ENCODE measurements around the gene FLNB.

The FLNB gene

GRCh38 chr3:58009026-58009748, 965 bp downstream of the FLNB start:
- no peak for DNase-seq (ENCODE audit: low spot score)

GRCh38 chr3:58009749-58010535, 1.7 kb downstream of the FLNB start:
- DNase-seq (ENCODE audit: low spot score), result peak; percentile 82

- DNase-seq (ENCODE audit: low spot score), result no peak
These were observed 2.3 kb downstream of the FLNB start for GRCh38 chr3:58010562-58010961.

- no peak for DNase-seq (ENCODE audit: low spot score)
These were observed 3.4 kb downstream of the FLNB start for GRCh38 chr3:58011580-58011979.

GRCh38 chr3:58012302-58012701, 4.1 kb downstream of the FLNB start:
- no peak for DNase-seq (ENCODE audit: low spot score)

GRCh38 chr3:58013099-58013498, 4.9 kb downstream of the FLNB start:
- DNase-seq (ENCODE audit: low spot score), result no peak

DNA sequence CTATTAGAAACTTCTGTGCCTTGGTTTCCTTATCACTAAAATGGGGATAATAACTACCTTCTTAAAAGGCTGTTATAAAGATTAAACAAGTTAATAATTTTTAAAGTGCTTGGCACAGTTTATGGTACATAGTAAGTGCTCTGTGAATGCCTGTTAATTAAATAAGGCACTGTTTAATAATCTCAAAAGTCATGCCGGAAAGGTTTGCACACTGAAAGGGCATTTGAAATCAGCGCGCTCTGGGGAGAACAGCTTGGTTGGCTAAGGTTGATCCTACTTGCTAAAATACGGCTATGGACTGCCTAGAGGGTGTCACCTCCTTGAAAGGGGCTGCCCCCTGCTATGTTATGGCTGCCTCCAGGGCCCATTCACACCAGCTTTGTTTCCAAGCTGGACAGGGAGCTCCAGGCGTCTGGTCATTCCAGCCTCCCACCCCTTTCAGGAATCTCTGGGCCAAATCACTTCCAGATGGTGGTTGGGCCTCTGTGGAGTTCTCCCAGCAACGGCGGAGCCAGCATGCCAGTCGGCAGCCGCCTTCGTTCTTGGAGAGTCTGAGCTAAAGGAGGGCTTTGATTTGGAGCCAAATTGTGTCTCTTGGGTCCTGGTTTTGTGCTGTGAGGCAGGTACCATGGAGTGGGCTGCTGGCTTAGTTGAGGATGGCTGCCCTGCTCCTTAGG, 5.9 kb downstream of the FLNB start:
- DNase-seq (ENCODE audit: low spot score), result no peak

GRCh38 chr3:58015520-58015915, 7.3 kb downstream of the FLNB start:
- DNase-seq (ENCODE audit: low spot score), result no peak

DNA sequence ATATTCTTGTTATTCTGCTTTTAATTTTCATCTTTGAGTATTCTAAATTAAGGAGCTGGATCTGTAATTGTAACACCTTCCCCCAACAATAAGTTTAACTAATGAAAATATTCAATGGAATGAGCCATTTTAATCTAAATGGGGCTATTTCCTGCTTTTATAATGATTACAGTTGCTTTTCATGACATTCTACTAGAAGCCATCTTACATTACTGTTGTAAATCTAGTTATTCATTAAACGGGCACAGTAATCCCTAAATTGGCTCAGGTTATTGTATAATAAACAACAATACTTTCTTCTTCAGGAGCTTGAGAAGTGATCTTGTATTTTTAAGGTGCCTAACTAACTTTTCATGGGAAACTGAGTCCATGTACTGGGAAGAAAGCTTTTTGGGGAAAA, 8.5 kb downstream of the FLNB start:
- DNase-seq (ENCODE audit: low spot score), result no peak

DNA sequence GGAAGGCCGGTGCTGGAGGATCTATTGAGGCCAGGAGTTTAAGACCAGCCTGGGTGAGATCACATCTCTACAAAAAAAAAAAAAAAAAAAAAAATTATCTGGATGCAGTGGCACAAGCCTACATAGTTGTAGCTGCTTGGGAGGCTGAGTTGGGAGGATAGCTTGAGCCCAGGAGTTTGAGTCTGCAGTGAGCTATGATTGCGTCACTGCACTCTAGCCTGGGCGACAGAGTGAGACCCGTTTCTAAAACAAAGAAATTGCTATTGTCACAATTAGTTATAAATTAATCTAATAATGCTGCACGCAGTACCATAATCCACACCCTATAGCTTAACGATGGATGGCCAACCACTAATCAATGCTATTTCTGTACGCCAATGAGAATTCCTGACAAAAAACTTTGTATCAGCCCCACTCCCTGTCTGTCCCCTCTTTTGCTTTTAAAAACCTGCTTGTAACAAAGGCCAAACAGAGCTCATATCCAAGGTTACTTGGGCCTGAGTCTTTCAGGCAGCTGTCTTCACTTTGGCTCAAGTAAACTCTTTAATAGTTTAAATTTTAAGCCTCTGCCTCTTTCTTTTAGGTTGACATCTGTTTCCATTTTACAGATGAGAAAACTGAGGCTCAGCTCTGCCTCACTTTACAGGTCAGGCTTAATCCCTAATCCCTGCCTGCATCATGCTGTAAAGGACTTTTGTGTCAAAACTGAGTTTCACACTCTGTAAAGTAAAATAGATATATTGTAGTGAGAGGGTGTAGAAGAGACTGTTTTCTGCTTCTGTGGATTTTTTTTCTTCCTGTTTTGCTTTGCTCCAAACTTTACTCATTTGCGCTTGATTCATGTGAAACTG, 10.9 kb downstream of the FLNB start:
- no peak for DNase-seq (ENCODE audit: low spot score)

DNA sequence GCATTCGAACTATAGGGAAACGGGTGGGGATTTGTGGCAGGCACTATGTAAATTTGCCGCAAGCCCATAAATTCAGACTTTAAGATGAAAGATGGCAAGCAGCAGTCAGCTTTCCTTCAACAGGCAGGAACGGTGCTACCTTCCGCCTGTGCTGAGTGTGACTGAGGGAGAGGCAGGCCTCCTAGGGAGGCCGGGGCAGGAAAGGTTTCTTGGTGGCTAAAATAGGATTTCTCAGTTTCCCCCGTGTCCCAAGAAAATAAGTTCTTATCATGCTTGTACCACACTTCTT, 12.5 kb downstream of the FLNB start:
- no peak for DNase-seq (ENCODE audit: low spot score)

DNA sequence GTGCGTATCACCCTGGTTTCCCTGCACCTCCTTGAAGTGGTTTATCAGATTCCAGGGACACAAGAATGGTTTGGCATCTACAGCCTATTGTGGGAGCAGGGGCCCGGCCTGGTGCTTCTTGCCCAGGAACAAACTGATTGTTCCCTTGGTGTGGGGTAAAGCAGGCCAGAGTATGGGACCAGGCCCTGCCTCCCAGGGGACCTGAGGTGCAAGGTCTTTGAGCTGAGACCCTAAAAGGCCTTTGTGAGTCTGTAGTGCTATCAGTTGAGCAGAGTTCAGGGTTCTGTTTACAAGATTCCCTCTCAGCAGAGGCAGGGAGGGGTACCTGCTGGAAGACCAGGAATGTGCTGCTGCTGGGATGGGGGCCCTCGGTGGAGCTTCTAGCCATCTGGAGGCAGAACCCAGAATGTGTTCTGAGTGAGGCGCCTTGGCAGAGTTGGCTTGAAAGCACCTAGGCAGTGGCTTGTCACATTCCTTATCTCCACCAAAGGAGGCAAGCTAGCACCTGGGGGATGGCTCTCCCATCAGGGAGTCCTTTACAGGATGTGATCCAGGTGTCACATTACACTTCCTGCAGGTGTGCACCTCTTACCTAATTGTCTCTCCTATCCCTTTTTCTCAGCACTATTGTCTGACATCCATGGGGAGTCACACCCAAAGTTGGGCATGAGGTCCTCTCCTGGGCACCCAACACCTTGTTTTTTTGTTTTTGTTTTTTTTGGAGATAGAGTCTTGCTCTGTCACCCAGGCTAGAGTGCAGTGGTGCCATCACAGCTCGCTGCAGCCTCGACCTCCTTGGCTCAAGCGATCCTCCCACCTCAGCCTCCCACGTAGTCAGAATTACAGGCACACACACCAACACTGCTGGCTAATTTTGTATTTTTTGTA, 13.1 kb downstream of the FLNB start:
- DNase-seq (ENCODE audit: low spot score), result peak; percentile 72

DNA sequence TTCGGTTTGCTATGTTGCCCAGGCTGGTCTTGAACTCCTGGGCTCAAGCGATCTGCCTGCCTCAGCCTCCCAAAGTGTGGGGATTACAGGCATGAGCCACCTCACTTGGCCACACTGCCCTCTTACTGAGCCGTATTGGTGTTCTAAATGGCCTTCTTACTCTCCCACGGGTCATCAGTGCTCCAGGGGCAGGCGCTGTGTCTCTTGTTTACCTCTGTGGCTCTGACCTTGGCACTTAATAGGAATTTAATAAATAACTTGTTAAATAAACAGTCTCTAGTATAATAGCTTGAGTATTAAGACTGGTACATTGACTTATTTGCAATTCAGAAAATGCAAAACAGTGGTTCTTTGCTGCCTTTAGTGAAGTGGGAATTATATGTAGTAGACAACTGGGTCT, 13.7 kb downstream of the FLNB start:
- no peak for DNase-seq (ENCODE audit: low spot score)

DNA sequence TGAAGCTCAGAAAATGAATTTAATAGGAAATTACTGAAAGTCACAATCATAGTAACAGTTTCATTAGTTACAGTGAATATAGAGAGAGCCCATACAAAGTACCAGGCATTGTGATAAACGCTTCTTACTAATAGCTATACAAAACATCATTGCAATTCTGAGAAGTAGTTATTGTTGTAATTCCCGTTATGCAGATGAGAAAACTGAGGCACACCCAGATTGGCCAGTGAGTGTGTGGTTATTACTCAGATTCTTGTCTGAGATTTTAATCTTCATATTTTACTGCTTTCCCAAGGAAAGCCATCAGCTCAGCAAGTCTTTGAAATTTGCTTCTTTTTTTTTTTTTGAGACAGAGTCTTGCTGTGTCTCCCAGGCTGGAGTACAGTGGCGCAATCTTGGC, 14.3 kb downstream of the FLNB start:
- DNase-seq (ENCODE audit: low spot score), result no peak

- DNase-seq (ENCODE audit: low spot score), result no peak
These were observed 15.3 kb downstream of the FLNB start for GRCh38 chr3:58023531-58023930.

- DNase-seq (ENCODE audit: low spot score), result no peak
These were observed 17.2 kb downstream of the FLNB start for GRCh38 chr3:58025406-58025805.

- DNase-seq (ENCODE audit: low spot score), result peak; percentile 73
These were observed 17.8 kb downstream of the FLNB start for GRCh38 chr3:58025837-58026569.

- DNase-seq (ENCODE audit: low spot score), result peak; percentile 54
These were observed 18.4 kb downstream of the FLNB start for GRCh38 chr3:58026598-58026997.

GRCh38 chr3:58027704-58028317, 19.6 kb downstream of the FLNB start:
- DNase-seq (ENCODE audit: low spot score), result no peak

DNA sequence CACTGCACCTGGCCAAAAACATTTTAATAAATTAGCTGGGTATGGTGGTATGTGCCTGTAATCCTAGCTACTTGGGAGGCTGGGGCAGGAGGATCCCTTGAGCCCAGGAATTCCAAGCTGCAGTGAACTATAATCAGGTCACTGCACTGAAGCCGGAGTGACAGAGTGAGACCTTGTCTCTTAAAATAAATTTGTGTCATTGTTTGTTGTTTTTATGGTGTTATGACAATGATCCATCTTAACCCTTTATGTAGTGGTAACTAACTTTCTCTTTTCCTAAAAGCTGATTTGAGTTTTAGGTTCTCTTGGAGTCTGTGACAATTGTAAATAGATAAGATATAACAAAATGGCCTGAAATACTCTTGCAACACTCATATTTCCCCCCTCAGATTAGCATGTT, 20.7 kb downstream of the FLNB start:
- no peak for DNase-seq (ENCODE audit: low spot score)
